Keratinocyte (primary cell): Measurements from ENCODE around the gene FCHO2.

Source experiments
- CTCF ChIP-seq, 3 experiments: IDR thresholded peaks in 1 of 3; conservative IDR thresholded peaks in 1 of 3; optimal IDR thresholded peaks in 1 of 3; 2 replicates in 2 of 3; 3 replicates in 1 of 3; pipeline versions ENCODE3 to v1.5.1; 2011; ENCODE audit warnings: low read length in 3 of 3, mild to moderate bottlenecking in 3 of 3, moderate library complexity in 2 of 3, control low read depth in 1 of 3, inconsistent platforms in 1 of 3; ENCODE audit not compliant: insufficient read depth in 2 of 3; ENCODE audit errors: extremely low read depth in 1 of 3
- EZH2 ChIP-seq: IDR thresholded peaks from one replicate; pipeline ENCODE4 v1.6.1; 2012; ENCODE audit warnings: inconsistent platforms, mild to moderate bottlenecking, low read length, moderate library complexity

- TF ChIP-seq CTCF (optimal IDR thresholded peaks at IDR 0.05 in 1 of 3, IDR thresholded peaks at IDR 0.05 in 1 of 3, conservative IDR thresholded peaks at IDR 0.05 in 1 of 3; ENCODE audit: extremely low read depth in 1 of 3, insufficient read depth in 2 of 3, low read length in 3 of 3) (no peak), EZH2 (no peak)
These were observed 111.4 kb downstream of the FCHO2 start for GRCh38 chr5:73067213-73067612.
